Psoas muscle (tissue), 8 donors: ENCODE measurements around the gene PHLDB3. TPM values are rescaled to one million over a fixed set of nuclear protein-coding genes. Genes with fewer than 3 reads are reported as not detected.

Experiments used
- ATAC-seq, 4 donors: fragments of 200-7000 bp; cut with Tn5 transposase; one replicate each; pipeline ENCODE4 v1.9.1; 2020; ENCODE audit warnings: moderate library complexity in 3 of 4, mild to moderate bottlenecking in 2 of 4
- DNase-seq, 2 donors: peaks; one replicate each; pipeline ENCODE4 v3.0.0-alpha.2; 2020
- H3K27ac ChIP-seq: fragments of 200-600 bp; one replicate; pipeline ENCODE4 v1.8.0; 2022
- H3K27me3 ChIP-seq, 3 donors: fragments of 200-600 bp in 1 of 3; one replicate each; pipeline versions ENCODE4 v1.6.1 to v1.8.0; 2013 to 2022; ENCODE audit warnings: low read length in 2 of 3, mild to moderate bottlenecking in 2 of 3, moderate library complexity in 1 of 3; ENCODE audit not compliant: insufficient read depth in 3 of 3
- H3K36me3 ChIP-seq, 2 donors: fragments of 200-600 bp in 1 of 2; one replicate each; pipeline versions ENCODE4 v1.6.1 to v1.8.0; 2013 to 2022; ENCODE audit warnings: low read depth in 1 of 2, mild to moderate bottlenecking in 1 of 2, moderate library complexity in 1 of 2; ENCODE audit not compliant: insufficient read depth in 1 of 2
- H3K4me1 ChIP-seq: fragments of 200-600 bp; one replicate; pipeline ENCODE4 v1.8.0; 2022
- H3K4me3 ChIP-seq: fragments of 200-600 bp; one replicate; pipeline ENCODE4 v1.8.0; 2022; ENCODE audit warnings: mild to moderate bottlenecking
- H3K9me3 ChIP-seq: fragments of 200-600 bp; one replicate; pipeline ENCODE4 v1.8.0; 2022
- CTCF ChIP-seq: fragments of 200-600 bp; IDR thresholded peaks from one replicate; pipeline ENCODE4 v1.8.0; 2022; ENCODE audit warnings: antibody characterized with exemption
- WGBS, 3 donors: extraction: QIAGEN DNeasy Blood & Tissue Kit; methylation state at CpG; one replicate each; pipeline versions ENCODE4 v1.1.6 to v1.1.7; 2013; 5-methylcytosine and 5-hydroxymethylcytosine counted together
- intact Hi-C, 2 donors: fragments of 100-400 bp; cut with DNase I; formaldehyde crosslinking; loops; one replicate each; pipeline versions ENCODE4 v1.11.0 to v1.14.2; 2022
- polyA plus RNA-seq, 3 donors: library from polyadenylated mRNA; stranded (reverse); fragments of 200-250 nt; gene quantifications; one replicate each; pipeline ENCODE4 v1.2.3, GENCODE V29; 2013
- total RNA-seq, 4 donors: library from RNA; stranded (reverse); fragmentation: NEBNext Ultra II Directional in 2 of 4; extraction: Animal tissue kit (Norgen Biotek cat#: 25700) in 2 of 4; gene quantifications; one replicate each; pipeline versions ENCODE4 v1.2.1 to v1.2.4, GENCODE V29; 2021 to 2023
- donor health status: healthy with polysubstance abuse.
- donor health status: DM: no; HTN: no; CAD: no; lungs with moderate emphysema.
- donor health status: Bipolar disorder and iron deficiency.
- donor health status: healthy.
- donor health status: DM: yes; HTN: yes; CAD: no.
- donor health status: DM: no; HTN: no; CAD: no.
- donor health status: DM: no; HTN: no; CAD: no.
- donor health status: DM: yes; HTN: yes; CAD: no.

The PHLDB3 gene
- total and polyA plus RNA-seq, 7 donors, result 2.0 to 5.7 (median 4.5) TPM

GRCh38 chr19:43534816-43535761 is 30.5 kb upstream of the PHLDB3 start:
- H3K9me3 ChIP-seq, result peaks cover 7% of the 10 kb centered on the region
- intact Hi-C loops, result loop anchor here (5.0 to 10.0 kb wide), 3 partner anchors 60 to 117 kb away; partner anchors contain the start of genes IRGQ (in 2 of the 2) and ZNF576 (in 2 of the 2)
- H3K4me1 ChIP-seq, result no peaks in the 10 kb centered on the region
- ATAC-seq, result peak; percentile 22 to 41 (median 33)
- 43 to 60% (median 51%) methylated on average over 28 to 62 of the region's 62 CpGs for WGBS, 3 donors
- peaks cover 0 to 22% of the 10 kb centered on the region in 2 donors for H3K36me3 ChIP-seq
- peak; percentile 72 to 85 for DNase-seq
- H3K27me3 ChIP-seq, result no peaks in the 10 kb centered on the region
- TF ChIP-seq CTCF, result peak; percentile 50
- no peak overlapping the region for H3K4me3 ChIP-seq
- peak overlapping the region; percentile 75 for H3K27ac ChIP-seq

DNA sequence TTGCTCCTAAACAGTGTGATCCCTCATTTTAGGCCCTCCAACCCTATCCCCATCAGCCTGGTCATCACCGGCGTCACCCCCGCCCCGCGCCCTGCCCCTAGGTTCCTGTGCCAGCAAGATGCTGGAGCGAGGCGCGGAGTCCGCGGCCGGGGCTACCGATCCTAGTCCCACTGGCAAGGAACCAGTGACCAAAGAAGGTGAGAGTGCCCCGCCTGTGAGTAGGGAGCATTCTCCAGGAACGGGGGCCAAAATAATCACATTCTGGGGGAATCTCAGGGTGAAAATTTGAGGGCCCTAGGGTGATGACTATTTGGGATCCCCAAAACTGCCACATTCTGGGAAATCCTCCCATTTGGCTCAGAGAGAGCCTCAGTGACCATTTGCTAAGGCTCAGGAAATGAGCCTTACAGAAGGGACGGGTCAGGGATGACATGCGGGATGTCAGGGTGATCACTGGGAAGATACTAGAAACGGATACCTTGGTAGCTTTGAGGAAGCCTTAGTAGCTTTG is 29.8 kb upstream of the PHLDB3 start:
- peak overlapping the region; percentile 75 for H3K27ac ChIP-seq
- intact Hi-C loops, result loop anchor here (5.0 to 10.0 kb wide), 2 partner anchors 60 to 63 kb away; partner anchors contain the start of genes IRGQ (in 2 of the 2) and ZNF576 (in 2 of the 2)
- no peak for DNase-seq
- no peak for TF ChIP-seq CTCF
- no peaks in the 10 kb centered on the region for H3K27me3 ChIP-seq
- WGBS, 3 donors, result 10 to 11% (median 11%) methylated on average over 17 of the region's 17 CpGs
- H3K9me3 ChIP-seq, result peaks cover 6% of the 10 kb centered on the region
- ATAC-seq, result no peak
- H3K4me3 ChIP-seq, result peak overlapping the region; percentile 76
- no peaks in the 10 kb centered on the region for H3K4me1 ChIP-seq
- peaks cover 0 to 18% of the 10 kb centered on the region in 2 donors for H3K36me3 ChIP-seq

- intact Hi-C loops, result loop anchor here (5.0 to 10.0 kb wide), 2 partner anchors 61 to 64 kb away; partner anchors contain the start of genes IRGQ (in 2 of the 2) and ZNF576 (in 2 of the 2)
These were observed 29.2 kb upstream of the PHLDB3 start for GRCh38 chr19:43533546-43534304.

More at GRCh38 chr19:43533546-43534304, 29.2 kb upstream of the PHLDB3 start:
- 1% methylated on average over 41 of the region's 41 CpGs for WGBS, 3 donors
- H3K9me3 ChIP-seq, result no peaks in the 10 kb centered on the region
- H3K27ac ChIP-seq, result peak overlapping the region; percentile 75
- DNase-seq (peak; percentile 97), ATAC-seq (peak; percentile 86 to 90 (median 89))
- H3K4me3 ChIP-seq, result peak overlapping the region; percentile 76
- peaks cover 0 to 11% of the 10 kb centered on the region in 2 donors for H3K36me3 ChIP-seq
- H3K27me3 ChIP-seq, result no peaks in the 10 kb centered on the region
- H3K4me1 ChIP-seq, result no peaks in the 10 kb centered on the region
- TF ChIP-seq CTCF, result no peak
